ENCODE measurements around the gene SMAD5.

SMAD5 gene

DNA sequence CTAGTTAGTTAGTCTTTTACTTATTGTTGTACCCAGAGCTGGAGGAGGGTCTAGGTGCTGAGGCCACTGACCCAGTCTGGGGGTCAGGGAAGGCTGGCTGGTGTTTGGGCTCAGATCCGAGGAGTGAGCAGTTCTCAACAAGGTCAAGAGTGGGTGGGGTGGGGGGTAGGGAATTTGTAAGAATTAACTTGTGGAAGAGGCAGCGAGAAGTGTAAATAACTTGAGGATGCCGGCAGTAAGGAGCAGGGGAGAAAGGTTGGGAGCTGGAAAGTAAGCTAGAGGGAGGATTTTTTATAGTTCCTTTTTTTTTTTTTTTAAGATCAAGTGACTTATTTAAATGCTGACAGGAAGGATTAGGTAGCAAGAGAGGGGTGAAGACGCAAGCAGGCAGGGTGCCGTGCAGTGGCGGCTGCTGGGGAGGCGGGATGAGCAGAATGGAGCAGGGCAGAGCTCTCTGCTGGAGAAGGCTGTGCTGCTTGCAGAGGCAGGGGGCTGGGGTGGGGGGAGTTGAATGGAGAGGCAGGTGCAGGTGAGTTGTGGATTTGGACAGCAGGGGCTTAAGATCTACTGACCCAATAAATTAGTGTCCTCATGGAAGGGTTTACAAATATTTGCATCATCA, 95.6 kb downstream of the SMAD5 start:
- DNase-seq, result no peak

GRCh38 chr5:136230176-136230575, 97.5 kb downstream of the SMAD5 start:
- DNase-seq, result no peak

GRCh38 chr5:136232316-136232715, 99.7 kb downstream of the SMAD5 start:
- DNase-seq, result no peak

Measured in activated CD8-positive, alpha-beta memory T cell treated with anti-CD3 and anti-CD28 coated beads, Interleukin-2, amount 50 U/mL, for 48 hours (primary cell).